Panc1 (cell line): ENCODE measurements around the gene CNTN3. TPM values are rescaled to one million over a fixed set of nuclear protein-coding genes. Genes with fewer than 3 reads are reported as not detected.

Source experiments
- ATAC-seq: fragments of 200-7000 bp; cut with Tn5 transposase; 2 replicates; pipeline ENCODE4 v1.9.1; 2020; ENCODE audit warnings: mild to moderate bottlenecking, moderate library complexity
- BruUV-seq: library from RNA; stranded (reverse); fragments of 400-500 nt; replicated peaks from 2 replicates; lab custom pipeline; 2021; lab: Mats Ljungman, UMichigan
- CTCF ChIA-PET: fragments of 300-600 bp; sonication (Branson Sonifier 250); formaldehyde crosslinking; loops from one replicate; lab custom pipeline; 2022; ENCODE audit warnings: antibody characterized with exemption; lab: Charles Lee
- POLR2A ChIA-PET: fragments of 300-600 bp; sonication (Branson Sonifier 250); formaldehyde crosslinking; loops from one replicate; lab custom pipeline; 2022; ENCODE audit warnings: antibody characterized with exemption; lab: Charles Lee
- DNase-seq: peaks from one replicate; pipeline ENCODE4 v3.0.0-alpha.2; 2010; ENCODE audit warnings: low read depth, low spot score
- H3K27ac ChIP-seq: 2 replicates; pipeline ENCODE4 v1.5.1; 2011; ENCODE audit warnings: mild to moderate bottlenecking, low read length, inconsistent platforms
- H3K27me3 ChIP-seq: fragments of 200-500 bp; sonication (Bioruptor generic); 2 replicates; pipeline ENCODE4 v1.6.0; 2014; ENCODE audit warnings: low read length, inconsistent platforms; ENCODE audit not compliant: control insufficient read depth, insufficient read depth
- H3K36me3 ChIP-seq: fragments of 200-500 bp; sonication (Bioruptor generic); 2 replicates; pipeline ENCODE4 v1.5.1; 2014; ENCODE audit warnings: inconsistent platforms, mild to moderate bottlenecking, low read length, moderate library complexity; ENCODE audit not compliant: control insufficient read depth, insufficient read depth
- H3K4me1 ChIP-seq: 2 replicates; pipeline ENCODE4 v1.5.1; 2011; ENCODE audit warnings: inconsistent platforms, mild to moderate bottlenecking, low read length, moderate library complexity; ENCODE audit not compliant: control insufficient read depth, insufficient read depth
- H3K4me3 ChIP-seq, 2 experiments: 2 replicates each; pipeline ENCODE4 v1.5.1; 2011 to 2012; ENCODE audit warnings: low read depth in 2 of 2, low read length in 2 of 2, mild to moderate bottlenecking in 2 of 2, inconsistent platforms in 1 of 2, moderate library complexity in 1 of 2
- H3K9me3 ChIP-seq: fragments of 200-500 bp; sonication (Bioruptor generic); 2 replicates; pipeline ENCODE4 v1.5.1; 2014; ENCODE audit warnings: low read depth, mild to moderate bottlenecking, inconsistent platforms, low read length, moderate library complexity; ENCODE audit not compliant: control insufficient read depth, insufficient read depth
- POLR2AphosphoS5 ChIP-seq: IDR thresholded peaks from 2 replicates; pipeline ENCODE4 v1.6.1; 2012; ENCODE audit warnings: mild to moderate bottlenecking, low read depth, low read length, moderate library complexity
- SIN3A ChIP-seq: IDR thresholded peaks from 2 replicates; pipeline ENCODE4 v1.6.1; 2012; ENCODE audit warnings: low read depth, mild to moderate bottlenecking, low read length, moderate library complexity, borderline replicate concordance; ENCODE audit not compliant: insufficient read depth
- TCF7L2 ChIP-seq: IDR thresholded peaks from 2 replicates; pipeline ENCODE4 v1.6.1; 2011; ENCODE audit warnings: mild to moderate bottlenecking, low read depth, low read length, inconsistent platforms
- in situ Hi-C: cut with HindIII; loops from 2 replicates; pipeline ENCODE4 v1.10.0; 2016; ENCODE audit warnings: low sequenced_read_pairs, low pct_unique_long_range_greater_than_20kb
- intact Hi-C: fragments of 100-400 bp; cut with micrococcal nuclease; formaldehyde crosslinking; loops from one replicate; pipeline ENCODE4 v1.10.0; 2022; ENCODE audit not compliant: unreplicated experiment
- total RNA-seq: library from RNA; stranded (reverse); gene quantifications from one replicate; pipeline ENCODE4 v1.2.1, GENCODE V29; 2021; ENCODE audit not compliant: unreplicated experiment
- TF ChIP-seq, protein P1 (sequence below), 2 experiments: IDR thresholded peaks; 2 replicates each; pipeline ENCODE4 v1.6.1; 2011 to 2012; ENCODE audit warnings: low read depth in 2 of 2, control low read depth in 1 of 2, low read length in 1 of 2, mild to moderate bottlenecking in 1 of 2, moderate library complexity in 1 of 2; ENCODE audit not compliant: insufficient read depth in 1 of 2
- TF ChIP-seq, protein P2 (sequence below): fragments of 450-650 bp; IDR thresholded peaks from 2 replicates; pipeline ENCODE4 v1.5.1; 2017; ENCODE audit warnings: mild to moderate bottlenecking

Gene CNTN3
- total RNA-seq, 1 experiment from 2014 or later = not detected

DNA sequence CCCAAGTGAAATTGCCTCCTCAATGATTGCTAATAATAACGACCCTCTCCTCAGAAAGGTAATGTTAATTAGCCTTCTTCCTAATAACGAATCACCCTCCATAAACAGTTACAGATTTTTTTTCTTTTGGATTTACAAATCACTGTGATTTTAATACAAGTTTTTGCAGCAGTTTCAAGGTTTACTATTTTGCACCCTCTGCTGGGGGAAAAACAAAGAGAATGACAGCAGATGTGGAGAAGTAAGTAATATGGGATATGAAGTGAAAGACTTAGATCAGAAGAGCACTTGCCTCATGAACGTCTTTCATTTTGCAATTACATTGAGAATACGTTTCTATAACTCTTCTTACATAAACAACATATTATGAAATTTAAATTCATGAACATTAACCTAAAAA lies 16.1 kb upstream of the CNTN3 start:
- no peak for DNase-seq
- ATAC-seq = no peak
- H3K36me3 ChIP-seq = no peaks in the 10 kb centered on the region
- in situ Hi-C loops (no loop called here), intact Hi-C loops (no loop called here)
- H3K27ac ChIP-seq = no peak overlapping the region
- H3K27me3 ChIP-seq = no peaks in the 10 kb centered on the region
- no peaks in the 10 kb centered on the region for H3K9me3 ChIP-seq
- POLR2A ChIA-PET = no interaction called here
- H3K4me1 ChIP-seq = no peaks in the 10 kb centered on the region
- CTCF ChIA-PET = no interaction called here
- no peak for TF ChIP-seq TCF7L2
- TF ChIP-seq SIN3A = no peak
- no peak for TF ChIP-seq POLR2AphosphoS5
- TF ChIP-seq, protein P1, sequence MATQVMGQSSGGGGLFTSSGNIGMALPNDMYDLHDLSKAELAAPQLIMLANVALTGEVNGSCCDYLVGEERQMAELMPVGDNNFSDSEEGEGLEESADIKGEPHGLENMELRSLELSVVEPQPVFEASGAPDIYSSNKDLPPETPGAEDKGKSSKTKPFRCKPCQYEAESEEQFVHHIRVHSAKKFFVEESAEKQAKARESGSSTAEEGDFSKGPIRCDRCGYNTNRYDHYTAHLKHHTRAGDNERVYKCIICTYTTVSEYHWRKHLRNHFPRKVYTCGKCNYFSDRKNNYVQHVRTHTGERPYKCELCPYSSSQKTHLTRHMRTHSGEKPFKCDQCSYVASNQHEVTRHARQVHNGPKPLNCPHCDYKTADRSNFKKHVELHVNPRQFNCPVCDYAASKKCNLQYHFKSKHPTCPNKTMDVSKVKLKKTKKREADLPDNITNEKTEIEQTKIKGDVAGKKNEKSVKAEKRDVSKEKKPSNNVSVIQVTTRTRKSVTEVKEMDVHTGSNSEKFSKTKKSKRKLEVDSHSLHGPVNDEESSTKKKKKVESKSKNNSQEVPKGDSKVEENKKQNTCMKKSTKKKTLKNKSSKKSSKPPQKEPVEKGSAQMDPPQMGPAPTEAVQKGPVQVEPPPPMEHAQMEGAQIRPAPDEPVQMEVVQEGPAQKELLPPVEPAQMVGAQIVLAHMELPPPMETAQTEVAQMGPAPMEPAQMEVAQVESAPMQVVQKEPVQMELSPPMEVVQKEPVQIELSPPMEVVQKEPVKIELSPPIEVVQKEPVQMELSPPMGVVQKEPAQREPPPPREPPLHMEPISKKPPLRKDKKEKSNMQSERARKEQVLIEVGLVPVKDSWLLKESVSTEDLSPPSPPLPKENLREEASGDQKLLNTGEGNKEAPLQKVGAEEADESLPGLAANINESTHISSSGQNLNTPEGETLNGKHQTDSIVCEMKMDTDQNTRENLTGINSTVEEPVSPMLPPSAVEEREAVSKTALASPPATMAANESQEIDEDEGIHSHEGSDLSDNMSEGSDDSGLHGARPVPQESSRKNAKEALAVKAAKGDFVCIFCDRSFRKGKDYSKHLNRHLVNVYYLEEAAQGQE (IDR thresholded peaks at IDR 0.05; ENCODE audit: insufficient read depth in 1 of 2, low read depth in 2 of 2, low read length in 1 of 2) = no peak
- TF ChIP-seq, protein P2, sequence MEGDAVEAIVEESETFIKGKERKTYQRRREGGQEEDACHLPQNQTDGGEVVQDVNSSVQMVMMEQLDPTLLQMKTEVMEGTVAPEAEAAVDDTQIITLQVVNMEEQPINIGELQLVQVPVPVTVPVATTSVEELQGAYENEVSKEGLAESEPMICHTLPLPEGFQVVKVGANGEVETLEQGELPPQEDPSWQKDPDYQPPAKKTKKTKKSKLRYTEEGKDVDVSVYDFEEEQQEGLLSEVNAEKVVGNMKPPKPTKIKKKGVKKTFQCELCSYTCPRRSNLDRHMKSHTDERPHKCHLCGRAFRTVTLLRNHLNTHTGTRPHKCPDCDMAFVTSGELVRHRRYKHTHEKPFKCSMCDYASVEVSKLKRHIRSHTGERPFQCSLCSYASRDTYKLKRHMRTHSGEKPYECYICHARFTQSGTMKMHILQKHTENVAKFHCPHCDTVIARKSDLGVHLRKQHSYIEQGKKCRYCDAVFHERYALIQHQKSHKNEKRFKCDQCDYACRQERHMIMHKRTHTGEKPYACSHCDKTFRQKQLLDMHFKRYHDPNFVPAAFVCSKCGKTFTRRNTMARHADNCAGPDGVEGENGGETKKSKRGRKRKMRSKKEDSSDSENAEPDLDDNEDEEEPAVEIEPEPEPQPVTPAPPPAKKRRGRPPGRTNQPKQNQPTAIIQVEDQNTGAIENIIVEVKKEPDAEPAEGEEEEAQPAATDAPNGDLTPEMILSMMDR = no peak
- no TSS peak for BruUV-seq
- no peak overlapping the region for H3K4me3 ChIP-seq

DNA sequence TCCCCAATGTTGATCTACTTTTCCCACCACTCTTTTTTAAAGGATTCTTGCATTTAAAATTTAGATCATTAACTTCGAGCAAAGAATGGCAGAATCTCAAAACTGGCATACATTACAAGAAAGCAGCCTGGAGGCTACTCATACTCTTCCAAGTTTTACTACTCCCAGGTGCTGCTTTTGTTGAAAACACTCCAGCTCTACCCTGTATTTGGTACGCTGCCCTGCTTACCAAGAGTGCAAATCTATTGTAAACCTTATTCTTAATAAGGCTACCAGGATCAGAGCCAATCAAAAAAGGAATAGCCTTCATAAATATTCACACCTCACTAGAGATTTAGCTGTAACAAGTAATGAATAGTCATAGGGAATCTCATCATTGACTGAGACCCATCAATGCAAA lies 11.6 kb upstream of the CNTN3 start:
- Histone ChIP-seq H3K9me3 (no peaks in the 10 kb centered on the region), H3K4me3 (no peak overlapping the region), H3K36me3 (no peaks in the 10 kb centered on the region), H3K4me1 (no peaks in the 10 kb centered on the region), H3K27ac (no peak overlapping the region), H3K27me3 (no peaks in the 10 kb centered on the region)
- ATAC-seq (no peak), DNase-seq (no peak)
- in situ Hi-C loops = no loop called here
- CTCF ChIA-PET = no interaction called here
- TF ChIP-seq TCF7L2 (no peak), SIN3A (no peak), POLR2AphosphoS5 (no peak)
- TF ChIP-seq, protein P2 = no peak
- TF ChIP-seq, protein P1 (IDR thresholded peaks at IDR 0.05; ENCODE audit: insufficient read depth in 1 of 2, low read depth in 2 of 2, low read length in 1 of 2) = no peak
- intact Hi-C loops = no loop called here
- BruUV-seq = no TSS peak
- POLR2A ChIA-PET = no interaction called here
